Ovary (tissue), 9 donors: Measurements from ENCODE around the gene FYCO1. TPM values are rescaled to one million over a fixed set of nuclear protein-coding genes. Genes with fewer than 3 reads are reported as not detected.

Experiments used
- DNase-seq, 5 donors: peaks; one replicate each; pipeline ENCODE4 v3.0.0-alpha.2; 2019 to 2020
- H3K27ac ChIP-seq, 2 donors: fragments of 200-600 bp; one replicate each; pipeline versions ENCODE4 v1.5.1 to v1.8.0; 2019 to 2022
- H3K27me3 ChIP-seq: fragments of 200-600 bp; one replicate; pipeline ENCODE4 v1.8.0; 2022
- H3K36me3 ChIP-seq: fragments of 200-600 bp; sonication (generic); one replicate; pipeline ENCODE4 v1.5.1; 2019
- H3K4me1 ChIP-seq: one replicate; pipeline ENCODE4 v1.8.1; 2013; ENCODE audit warnings: mild to moderate bottlenecking, moderate library complexity; ENCODE audit not compliant: insufficient read depth
- H3K4me3 ChIP-seq: fragments of 200-600 bp; sonication (generic); one replicate; pipeline ENCODE4 v1.5.1; 2017
- H3K9me3 ChIP-seq, 2 donors: fragments of 200-600 bp in 1 of 2; sonication (generic) in 1 of 2; one replicate each; pipeline versions ENCODE4 v1.5.1 to v1.8.1; 2013 to 2019; ENCODE audit warnings: mild to moderate bottlenecking in 1 of 2, moderate library complexity in 1 of 2
- CTCF ChIP-seq, 3 donors: fragments of 450-650 bp in 2 of 3; fragments of 200-600 bp in 1 of 3; IDR thresholded peaks; one replicate each; pipeline versions ENCODE4 v1.5.1 to v1.8.0; 2016 to 2022; ENCODE audit warnings: antibody characterized with exemption in 3 of 3, mild to moderate bottlenecking in 1 of 3
- EP300 ChIP-seq: sonication (generic); formaldehyde crosslinking; IDR thresholded peaks from one replicate; pipeline ENCODE4 v1.6.1; 2017; ENCODE audit warnings: antibody characterized with exemption
- POLR2A ChIP-seq: fragments of 450-650 bp; IDR thresholded peaks from one replicate; pipeline ENCODE4 v1.6.1; 2017; ENCODE audit warnings: antibody characterized with exemption, mild to moderate bottlenecking, moderate library complexity
- WGBS, 3 donors: extraction: QIAGEN DNeasy Blood & Tissue Kit in 1 of 3; methylation state at CpG; one replicate each; pipeline versions ENCODE4 v1.1.5 to v1.1.7; 2013 to 2017; 5-methylcytosine and 5-hydroxymethylcytosine counted together
- intact Hi-C, 4 donors: fragments of 100-400 bp; cut with DNase I; formaldehyde crosslinking; loops; one replicate each; pipeline versions ENCODE4 v1.11.0 to v1.15.1; 2022 to 2023
- polyA plus RNA-seq, 2 donors: library from polyadenylated mRNA; stranded (reverse); fragments of 200-250 nt in 1 of 2; fragments of 350-450 nt in 1 of 2; fragmentation: Illumina TruSeq in 1 of 2; extraction: RNeasy Lipid Tissue Mini Kit (QIAGEN cat#74804) in 1 of 2; gene quantifications; one replicate each; pipeline ENCODE4 v1.2.3, GENCODE V29; 2013 to 2014
- total RNA-seq, 7 donors: library from RNA; depleted of rRNA in 2 of 7; stranded (reverse); fragments of >200 nt in 2 of 7; fragmentation: NEBNext Ultra II Directional in 3 of 7; extraction: Animal tissue kit (Norgen Biotek cat#: 25700) in 3 of 7; gene quantifications; one replicate each; pipeline versions ENCODE4 v1.1.0 to v1.2.4, GENCODE V29; 2016 to 2023
- donor health status: DM: no; HTN: no; CAD: no; lungs with moderate emphysema.
- donor health status: DM: no; HTN: no; CAD: no.
- donor health status: Bipolar disorder and iron deficiency.
- donor health status: DM: yes; HTN: yes; CAD: no.
- donor health status: DM: no; HTN: no; CAD: no.
- donor health status: DM: yes; HTN: yes; CAD: no.

Gene FYCO1
- total and polyA plus RNA-seq, 9 donors = 30.2 to 81.0 (median 52.8) TPM

GRCh38 chr3:46027736-46028397, 32.2 kb upstream of the FYCO1 start:
- Histone ChIP-seq H3K4me1 (no peaks in the 10 kb centered on the region), H3K4me3 (no peak overlapping the region), H3K9me3 (no peaks in the 10 kb centered on the region), H3K27me3 (no peaks in the 10 kb centered on the region), H3K27ac (no peak overlapping the region), H3K36me3 (no peaks in the 10 kb centered on the region)
- 80 to 86% (median 83%) methylated on average over 6 of the region's 6 CpGs for WGBS, 3 donors
- TF ChIP-seq CTCF (IDR thresholded peaks at IDR 0.05) (no peak), EP300 (no peak), POLR2A (no peak)
- DNase-seq = no peak
- intact Hi-C loops = no loop called here

GRCh38 chr3:46027021-46027705, 31.5 kb upstream of the FYCO1 start, which contains the start of gene XCR1:
Gene XCR1, minus strand, starts transcription at chr3:46027483. Its CDS starts 5,536 bp downstream, at chr3:46021947.
- DNase-seq = no peak
- H3K9me3 ChIP-seq = no peaks in the 10 kb centered on the region
- TF ChIP-seq POLR2A (no peak), EP300 (no peak), CTCF (IDR thresholded peaks at IDR 0.05) (no peak)
- no peaks in the 10 kb centered on the region for H3K27me3 ChIP-seq
- H3K27ac ChIP-seq = no peak within 1 kb of the TSS
- intact Hi-C loops = no loop called here
- WGBS, 3 donors = 94 to 96% (median 95%) methylated on average over 3 of the region's 3 CpGs
- no peaks in the 10 kb centered on the region for H3K4me1 ChIP-seq
- H3K4me3 ChIP-seq = no peak within 1 kb of the TSS
- no peaks in the 10 kb centered on the region for H3K36me3 ChIP-seq

GRCh38 chr3:46025139-46025538, 29.5 kb upstream of the FYCO1 start:
- intact Hi-C loops = no loop called here
- WGBS, 3 donors = 55 to 71% (median 64%) methylated on average over 1 of the region's 1 CpG

GRCh38 chr3:46024131-46024530, 28.5 kb upstream of the FYCO1 start:
- Histone ChIP-seq H3K4me3 (no peak overlapping the region), H3K4me1 (no peaks in the 10 kb centered on the region), H3K27ac (no peak overlapping the region), H3K36me3 (no peaks in the 10 kb centered on the region), H3K27me3 (no peaks in the 10 kb centered on the region), H3K9me3 (no peaks in the 10 kb centered on the region)
- DNase-seq = no peak
- WGBS, 3 donors = 44 to 59% (median 52%) methylated on average over 3 of the region's 3 CpGs
- intact Hi-C loops = no loop called here
- TF ChIP-seq CTCF (IDR thresholded peaks at IDR 0.05) (no peak), EP300 (no peak), POLR2A (no peak)

More at GRCh38 chr3:46025139-46025538, 29.5 kb upstream of the FYCO1 start:
- TF ChIP-seq CTCF (IDR thresholded peaks at IDR 0.05) (no peak), POLR2A (no peak), EP300 (no peak)
- Histone ChIP-seq H3K27me3 (no peaks in the 10 kb centered on the region), H3K36me3 (no peaks in the 10 kb centered on the region), H3K4me1 (no peaks in the 10 kb centered on the region), H3K9me3 (no peaks in the 10 kb centered on the region), H3K27ac (no peak overlapping the region), H3K4me3 (no peak overlapping the region)
- DNase-seq = no peak
